Stomach (tissue), 4 donors: Measurements from ENCODE around the gene DNAJC5G.
A peak's percentile ranks its signal among the peaks of the same experiment; 100 is the strongest.

Experiments
- CTCF ChIP-seq, 7 experiments: fragments of 450-650 bp in 4 of 7; fragments of 200-600 bp in 3 of 7; sonication (generic) in 3 of 7; IDR thresholded peaks; one replicate each; pipeline ENCODE4 v1.5.1; 2016 to 2019; ENCODE audit warnings: antibody characterized with exemption in 7 of 7, control low read depth in 2 of 7, mild to moderate bottlenecking in 1 of 7
- EP300 ChIP-seq: sonication (generic); formaldehyde crosslinking; IDR thresholded peaks from one replicate; pipeline ENCODE4 v1.6.1; 2017; ENCODE audit warnings: antibody characterized with exemption
- POLR2A ChIP-seq, 4 donors: fragments of 450-650 bp; IDR thresholded peaks; one replicate each; pipeline ENCODE4 v1.6.1; 2016; ENCODE audit warnings: antibody characterized with exemption in 4 of 4, control low read depth in 2 of 4, mild to moderate bottlenecking in 1 of 4, moderate library complexity in 1 of 4
- POLR2AphosphoS5 ChIP-seq, 3 donors: sonication (generic); formaldehyde crosslinking; IDR thresholded peaks; one replicate each; pipeline ENCODE4 v1.6.1; 2016; ENCODE audit warnings: antibody characterized with exemption in 3 of 3

GRCh38 chr2:27303093-27304025, 28.1 kb downstream of the DNAJC5G start:
- TF ChIP-seq CTCF (IDR thresholded peaks at IDR 0.05) (peak in 5 of 7 experiments; percentile 63 to 91 (median 86)), POLR2A (IDR thresholded peaks at IDR 0.05) (no peak), EP300 (no peak), POLR2AphosphoS5 (IDR thresholded peaks at IDR 0.05) (peak in 1 of 3 donors; percentile 29)
